GM19025 (cell line): ENCODE results near the gene WNK4.

ENCODE experiments used
- ATAC-seq: cut with Tn5 transposase; IDR thresholded peaks from one replicate; pipeline ENCODE4 v1.9.1; 2021; ENCODE audit warnings: mild to moderate bottlenecking, low read depth, moderate library complexity; ENCODE audit not compliant: unreplicated experiment

WNK4 gene

DNA sequence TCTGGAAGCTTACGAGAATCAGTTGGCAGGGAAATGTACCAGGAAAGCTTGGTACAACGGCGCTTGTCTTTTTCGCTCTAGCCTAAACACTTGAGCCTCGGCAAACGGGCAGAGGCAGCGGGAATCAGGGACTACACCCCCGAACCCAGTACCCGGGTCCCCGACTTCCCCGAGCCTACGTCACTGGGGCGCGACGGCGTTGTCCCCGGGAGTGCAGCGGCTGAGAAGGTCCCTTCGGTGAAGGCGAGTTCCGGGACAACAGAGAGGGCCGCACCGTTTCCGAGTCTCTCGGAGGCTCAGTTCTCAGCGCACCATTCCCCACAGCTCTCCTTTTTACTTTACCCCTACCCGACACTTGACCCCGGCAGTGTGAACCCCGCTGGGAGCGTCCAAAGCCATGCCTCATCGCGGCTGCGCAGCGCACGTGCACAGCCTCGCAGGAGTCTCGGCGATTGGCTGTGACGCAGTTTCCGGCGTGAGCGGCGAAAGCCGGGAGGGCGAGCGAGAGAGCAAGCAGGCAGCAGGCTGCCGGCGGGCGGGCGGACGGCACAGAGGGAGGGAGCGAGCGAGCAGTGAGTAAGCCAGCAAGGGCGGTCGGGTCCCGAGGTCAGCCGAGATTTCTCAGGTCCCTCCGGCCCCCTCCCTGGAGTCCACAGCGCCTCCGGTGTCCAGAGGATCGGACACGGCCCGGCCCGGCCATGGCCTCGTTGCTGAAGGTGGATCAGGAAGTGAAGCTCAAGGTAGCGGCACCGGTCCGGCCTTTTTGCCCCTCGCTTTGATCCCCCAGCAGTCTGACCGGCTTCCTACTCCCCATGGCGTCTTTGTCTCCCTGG, 52.7 kb downstream of the WNK4 start, which contains the start of gene PSME3:
Gene PSME3 (plus strand): TSS at position 464 of the 833 bp plus-strand sequence. CDS start 235 bp downstream, at position 699.
- peak; percentile 74 for ATAC-seq

DNA sequence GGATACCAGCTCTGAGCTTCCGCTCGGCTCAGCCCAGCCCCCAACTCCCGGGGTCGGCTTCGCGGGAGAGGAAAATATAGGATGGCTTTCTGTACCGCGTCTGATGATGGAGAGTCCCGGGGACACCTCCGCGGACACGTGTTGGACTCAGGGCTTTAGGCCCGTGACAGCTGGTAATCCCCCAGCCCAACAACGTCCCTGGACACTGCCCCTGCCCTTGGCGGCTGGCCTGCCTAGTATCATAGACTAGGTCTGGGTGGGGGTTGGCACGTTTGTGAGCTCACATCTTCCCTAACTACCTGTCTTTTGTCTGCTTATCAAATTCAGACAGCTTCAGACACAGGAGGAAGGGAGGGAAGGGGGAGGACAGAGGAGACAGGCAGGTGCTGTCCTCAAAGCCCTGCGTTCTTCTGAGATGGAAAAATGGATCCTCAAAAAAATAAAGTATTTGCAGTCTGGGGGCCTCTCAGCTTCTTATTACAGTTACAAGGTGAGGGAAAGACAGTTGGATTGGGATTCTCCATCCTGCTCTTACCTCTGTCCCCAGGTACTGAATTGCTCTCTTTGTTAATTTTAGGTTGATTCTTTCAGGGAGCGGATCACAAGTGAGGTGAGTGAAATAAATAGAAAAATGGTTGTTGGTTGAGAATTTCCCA, 53.5 kb downstream of the WNK4 start:
- ATAC-seq, result no peak

DNA sequence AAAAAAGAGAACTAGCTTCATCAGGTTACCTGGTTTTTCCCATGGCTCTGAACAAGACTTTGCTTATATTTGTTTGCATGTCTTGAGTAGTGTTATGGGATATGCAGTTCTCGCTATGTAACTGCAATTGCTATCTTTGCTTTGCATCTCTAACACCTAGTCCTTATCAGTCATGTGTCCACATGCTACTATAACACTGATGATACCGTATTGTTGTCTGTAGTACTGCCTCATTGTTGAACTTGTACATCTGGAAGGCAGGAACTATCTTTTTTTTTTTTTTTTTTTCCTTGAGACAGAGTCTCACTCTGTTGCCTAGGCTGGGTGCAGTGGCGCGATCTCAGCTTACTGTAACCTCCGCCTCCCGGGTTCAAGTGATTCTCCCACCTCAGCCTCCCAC, 55.3 kb downstream of the WNK4 start:
- ATAC-seq, result no peak

DNA sequence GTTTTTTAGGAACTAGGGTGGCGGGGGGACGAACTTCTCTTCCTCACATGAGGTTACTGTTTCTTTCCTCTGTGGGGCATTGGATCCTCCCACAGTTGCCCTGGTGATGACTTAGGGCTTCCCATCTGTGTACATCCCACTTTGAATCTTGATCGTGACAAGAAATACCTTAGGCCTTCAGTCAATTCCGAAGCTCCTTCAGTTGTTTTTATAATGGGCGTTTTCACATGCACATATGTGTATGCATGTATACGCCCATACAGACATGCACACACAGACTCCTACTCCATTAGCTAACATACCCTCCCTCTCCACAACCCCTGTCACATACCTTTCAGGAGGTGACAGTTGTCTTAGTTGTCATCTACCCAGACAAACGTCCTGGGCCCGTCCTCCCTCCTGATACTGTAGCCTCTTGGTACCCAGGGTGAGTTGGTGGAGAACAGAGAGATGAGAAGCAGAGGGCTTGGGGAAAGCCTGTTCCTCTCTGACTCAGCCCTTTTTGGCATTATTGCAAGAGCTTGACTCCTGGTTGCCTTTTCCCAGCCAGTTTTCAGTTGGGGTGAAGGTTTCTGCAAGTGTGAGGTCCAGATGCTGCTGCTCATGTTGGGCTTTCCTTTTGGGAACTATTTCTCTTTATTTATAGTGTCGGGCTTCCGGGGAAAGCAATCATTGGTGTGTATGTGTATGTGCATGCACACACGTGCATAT, 61.7 kb downstream of the WNK4 start:
- ATAC-seq, result no peak

- ATAC-seq, result no peak
Measured at GRCh38 chr17:42843358-42843934, 63.0 kb downstream of the WNK4 start.

GRCh38 chr17:42844271-42844670, 63.9 kb downstream of the WNK4 start, which contains the start of gene AOC2:
AOC2 (plus strand) TSS chr17:42844580; CDS start chr17:42844627, 47 bp downstream.
- ATAC-seq, result no peak

DNA sequence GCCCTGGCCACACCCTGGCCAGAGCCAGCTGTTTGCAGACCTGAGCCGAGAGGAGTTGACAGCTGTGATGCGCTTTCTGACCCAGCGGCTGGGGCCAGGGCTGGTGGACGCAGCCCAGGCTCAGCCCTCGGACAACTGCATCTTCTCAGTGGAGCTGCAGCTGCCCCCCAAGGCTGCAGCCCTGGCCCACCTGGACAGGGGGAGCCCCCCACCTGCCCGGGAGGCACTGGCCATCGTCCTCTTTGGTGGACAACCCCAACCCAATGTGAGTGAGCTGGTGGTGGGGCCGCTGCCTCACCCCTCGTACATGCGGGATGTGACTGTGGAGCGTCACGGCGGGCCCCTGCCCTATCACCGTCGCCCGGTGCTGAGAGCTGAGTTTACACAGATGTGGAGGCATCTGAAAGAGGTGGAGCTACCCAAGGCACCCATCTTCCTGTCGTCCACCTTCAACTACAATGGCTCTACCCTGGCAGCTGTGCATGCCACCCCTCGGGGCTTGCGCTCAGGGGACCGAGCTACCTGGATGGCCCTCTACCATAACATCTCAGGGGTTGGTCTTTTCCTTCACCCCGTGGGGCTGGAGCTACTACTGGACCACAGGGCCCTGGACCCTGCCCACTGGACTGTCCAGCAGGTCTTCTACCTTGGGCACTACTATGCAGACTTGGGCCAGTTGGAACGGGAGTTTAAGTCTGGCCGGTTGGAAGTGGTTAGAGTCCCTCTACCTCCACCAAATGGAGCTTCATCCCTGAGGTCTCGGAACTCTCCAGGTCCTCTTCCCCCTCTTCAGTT, 64.5 kb downstream of the WNK4 start:
- no peak for ATAC-seq

DNA sequence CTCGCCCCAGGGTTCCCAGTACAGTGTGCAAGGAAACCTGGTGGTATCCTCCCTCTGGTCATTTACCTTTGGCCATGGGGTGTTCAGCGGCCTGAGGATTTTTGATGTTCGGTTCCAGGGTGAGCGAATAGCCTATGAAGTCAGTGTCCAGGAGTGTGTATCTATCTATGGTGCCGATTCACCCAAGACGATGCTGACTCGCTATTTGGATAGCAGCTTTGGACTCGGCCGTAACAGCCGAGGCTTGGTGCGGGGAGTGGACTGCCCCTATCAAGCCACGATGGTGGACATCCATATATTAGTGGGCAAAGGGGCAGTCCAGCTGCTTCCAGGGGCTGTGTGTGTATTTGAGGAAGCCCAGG, 65.1 kb downstream of the WNK4 start:
- ATAC-seq, result no peak

DNA sequence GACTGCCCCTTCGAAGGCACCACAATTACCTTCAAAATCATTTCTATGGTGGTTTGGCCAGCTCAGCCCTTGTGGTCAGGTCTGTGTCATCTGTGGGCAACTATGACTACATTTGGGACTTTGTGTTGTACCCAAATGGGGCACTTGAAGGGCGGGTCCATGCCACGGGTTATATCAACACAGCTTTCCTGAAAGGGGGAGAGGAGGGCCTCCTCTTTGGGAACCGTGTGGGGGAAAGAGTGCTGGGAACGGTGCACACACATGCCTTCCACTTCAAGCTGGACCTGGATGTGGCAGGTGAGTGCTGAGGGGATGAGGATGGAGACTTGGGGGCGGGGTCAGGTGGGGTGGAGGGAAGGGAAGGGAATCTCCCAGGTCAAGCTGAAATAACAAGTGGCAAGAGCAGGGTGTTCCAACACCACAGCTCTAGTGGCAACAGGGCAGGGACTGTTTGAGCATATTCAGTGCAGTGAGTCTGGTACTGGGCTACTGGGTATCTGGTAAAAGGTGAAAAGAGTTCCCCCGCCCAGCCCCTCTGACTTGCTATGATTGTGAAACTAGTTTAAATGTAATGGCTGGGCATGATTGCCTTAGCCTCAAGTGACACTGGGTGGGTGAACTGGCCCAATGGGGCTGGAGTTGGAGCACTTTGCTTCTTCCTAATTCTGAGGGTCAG, 65.6 kb downstream of the WNK4 start:
- no peak for ATAC-seq
